ENCODE measurements around the gene HAUS3. TPM values are rescaled to one million over a fixed set of nuclear protein-coding genes. Genes with fewer than 3 reads are reported as not detected.

The HAUS3 gene
- total RNA-seq, 1 donor = 15.9 TPM

DNA sequence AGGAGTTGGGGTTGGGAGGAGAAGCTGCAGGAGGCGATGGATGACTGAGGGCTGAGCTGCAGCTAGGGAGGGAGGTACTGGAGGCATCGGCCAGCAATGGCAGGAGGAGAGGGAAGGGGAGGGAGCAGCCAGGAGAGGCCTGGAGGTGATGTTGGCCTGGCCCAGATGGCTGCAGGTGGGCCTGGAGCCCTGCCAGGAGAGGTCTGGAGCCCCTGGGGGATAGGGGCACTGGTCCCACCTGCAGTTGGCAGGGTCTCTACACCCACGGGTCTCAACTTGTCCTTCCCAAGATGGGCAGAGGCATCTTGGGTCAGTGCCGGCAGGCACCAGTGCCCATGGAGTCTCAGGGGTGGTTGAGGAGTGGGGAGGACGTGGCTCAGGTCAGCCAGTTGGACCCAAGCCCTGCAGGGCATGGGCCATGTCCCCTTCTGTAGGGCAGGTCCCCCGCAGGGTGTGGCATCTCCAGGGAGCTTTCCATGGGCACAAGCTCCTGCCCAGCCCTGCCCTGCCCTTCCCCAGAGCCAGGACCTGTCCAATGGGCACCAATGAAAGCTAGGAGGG, 22.6 kb upstream of the HAUS3 start:
- no peak for DNase-seq (ENCODE audit: low read depth in 2 of 3, low spot score in 2 of 3)

DNA sequence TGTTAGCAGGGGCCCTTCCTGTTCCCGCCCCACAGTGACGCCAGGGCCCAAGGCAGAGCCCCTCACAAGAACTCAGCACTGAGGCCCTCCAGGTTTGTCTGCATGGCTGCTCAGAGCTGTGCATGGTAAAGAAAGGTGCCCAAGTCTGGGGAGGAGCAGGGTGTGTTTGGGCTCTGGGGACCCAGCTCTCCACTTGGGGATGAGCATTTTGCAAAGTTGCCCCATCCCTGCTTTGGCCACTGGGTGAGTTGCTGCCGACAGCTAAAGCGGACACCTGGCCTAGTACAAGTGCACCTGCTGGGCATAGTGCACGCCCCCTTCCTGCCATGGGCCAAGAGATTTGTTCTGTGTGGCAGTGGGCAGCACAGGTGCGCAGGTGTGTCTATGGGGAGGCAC, 22.0 kb upstream of the HAUS3 start:
- no peak for DNase-seq (ENCODE audit: low read depth in 2 of 3, low spot score in 2 of 3)

DNA sequence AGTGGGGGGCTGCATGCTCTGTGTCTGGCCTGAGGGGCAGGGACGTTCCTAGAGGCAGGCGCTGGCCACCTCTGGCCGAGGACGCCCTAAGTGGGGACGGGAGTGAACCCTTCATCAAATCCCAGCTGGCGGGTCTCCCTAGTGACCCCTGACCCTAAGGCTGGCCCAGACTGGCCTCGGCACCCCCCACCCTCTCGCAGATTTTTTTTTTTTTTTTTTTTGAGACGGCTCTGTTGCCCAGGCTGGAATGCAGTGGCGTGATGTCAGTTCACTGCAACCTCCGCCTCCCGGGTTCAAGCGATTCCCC, 21.0 kb upstream of the HAUS3 start:
- DNase-seq (ENCODE audit: low read depth in 2 of 3, low spot score in 2 of 3) = no peak

DNA sequence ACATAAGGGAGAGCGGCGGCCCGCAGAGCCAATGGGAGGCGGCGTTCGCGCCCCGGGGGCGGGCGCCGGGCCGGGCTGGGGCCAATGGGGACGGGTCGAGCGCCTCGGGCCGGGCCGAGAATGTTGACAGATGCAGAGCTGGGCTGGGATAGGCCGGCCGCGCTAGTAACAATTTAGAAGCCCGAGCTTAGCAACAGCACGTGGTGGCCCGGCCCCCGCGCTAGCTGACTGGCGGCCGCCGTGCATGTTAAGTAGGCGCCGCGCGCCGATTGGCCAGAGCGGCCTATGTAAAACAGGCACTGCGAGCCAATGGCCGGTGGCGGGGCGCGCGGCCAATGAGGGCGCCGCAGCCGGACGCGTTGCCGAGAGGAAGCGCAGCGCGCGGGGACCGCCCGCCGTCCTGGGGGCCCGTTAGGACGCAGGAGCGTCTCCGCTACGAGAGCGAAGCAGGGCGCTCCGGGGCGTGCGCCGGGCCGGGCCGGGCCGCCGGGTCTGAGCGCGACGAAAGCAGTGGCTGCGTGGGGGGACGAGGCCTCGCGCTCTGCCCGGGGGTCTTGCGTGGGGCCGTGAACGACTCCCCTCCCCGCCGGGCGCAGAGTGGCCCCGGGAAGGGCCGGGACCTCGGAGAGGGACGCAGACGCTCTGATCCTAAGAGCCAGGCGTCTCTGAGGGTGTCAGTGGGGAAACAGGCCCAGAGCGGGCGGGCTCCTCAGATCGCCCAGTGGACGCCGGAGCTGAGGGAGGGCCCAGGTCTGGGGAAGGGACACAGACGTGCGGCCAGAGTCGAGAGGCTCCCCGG, 20.4 kb upstream of the HAUS3 start:
- DNase-seq (ENCODE audit: low read depth in 2 of 3, low spot score in 2 of 3) = peak; percentile 95 to 100 (median 99)

DNA sequence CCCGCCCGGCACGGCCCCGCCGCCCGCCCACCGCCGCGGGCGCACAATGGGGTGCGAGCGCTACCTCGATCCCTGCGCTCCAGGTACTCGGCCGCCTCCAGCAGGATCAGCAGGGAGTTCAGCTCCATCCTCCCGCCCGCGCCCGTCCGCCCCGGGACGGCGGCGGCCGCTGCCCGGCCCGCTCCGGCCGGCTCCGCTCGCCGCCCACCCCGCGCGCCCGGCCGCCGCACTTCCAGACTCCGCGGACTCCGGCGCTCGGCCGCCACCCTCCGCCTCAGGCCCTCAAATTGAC, 19.9 kb upstream of the HAUS3 start, which contains the start of gene MXD4:
Gene MXD4 (minus strand): TSS at position 257 of the 292 bp plus-strand sequence. CDS start 129 bp downstream, at position 128.
- no peak for DNase-seq (ENCODE audit: low read depth in 2 of 3, low spot score in 2 of 3)

DNA sequence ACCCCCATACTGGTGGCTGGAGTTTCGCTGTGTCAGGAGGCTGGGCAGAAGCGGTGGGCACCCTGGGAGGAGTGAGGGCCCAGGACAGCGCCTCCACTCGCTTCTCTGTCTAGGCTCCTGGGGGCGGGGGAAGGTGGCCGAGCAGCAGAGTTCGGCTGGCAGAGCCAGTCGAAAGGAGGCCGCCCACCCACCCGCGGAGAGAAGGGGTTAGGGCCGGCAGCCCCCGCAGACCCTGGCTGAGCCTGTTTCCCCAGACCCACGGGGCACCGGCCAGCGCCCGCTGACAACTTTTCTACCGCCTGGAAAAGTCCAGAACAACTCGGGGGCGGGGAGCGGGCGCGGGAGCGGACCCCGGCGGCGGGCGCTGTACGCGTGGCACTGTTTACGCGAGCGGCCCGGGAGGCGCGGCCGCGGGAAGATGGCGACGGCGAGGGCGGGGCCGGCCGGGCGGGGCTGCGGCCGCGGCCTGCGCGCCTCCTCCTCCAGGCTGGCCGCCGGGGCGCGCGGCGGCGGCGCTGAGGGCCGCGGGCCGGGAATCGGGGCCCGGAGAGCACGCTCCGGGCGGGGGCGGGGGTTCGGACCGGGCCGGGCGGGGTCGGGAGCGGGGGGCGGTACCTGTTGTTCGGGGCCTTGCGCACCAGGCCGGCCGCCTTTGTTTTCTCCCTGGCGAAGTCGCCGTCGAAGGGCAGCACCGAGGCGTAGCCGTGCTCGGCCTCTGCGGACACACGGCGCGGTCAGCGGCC, 19.4 kb upstream of the HAUS3 start:
- DNase-seq (ENCODE audit: low read depth in 2 of 3, low spot score in 2 of 3) = peak; percentile 32 to 54 (median 39)

DNA sequence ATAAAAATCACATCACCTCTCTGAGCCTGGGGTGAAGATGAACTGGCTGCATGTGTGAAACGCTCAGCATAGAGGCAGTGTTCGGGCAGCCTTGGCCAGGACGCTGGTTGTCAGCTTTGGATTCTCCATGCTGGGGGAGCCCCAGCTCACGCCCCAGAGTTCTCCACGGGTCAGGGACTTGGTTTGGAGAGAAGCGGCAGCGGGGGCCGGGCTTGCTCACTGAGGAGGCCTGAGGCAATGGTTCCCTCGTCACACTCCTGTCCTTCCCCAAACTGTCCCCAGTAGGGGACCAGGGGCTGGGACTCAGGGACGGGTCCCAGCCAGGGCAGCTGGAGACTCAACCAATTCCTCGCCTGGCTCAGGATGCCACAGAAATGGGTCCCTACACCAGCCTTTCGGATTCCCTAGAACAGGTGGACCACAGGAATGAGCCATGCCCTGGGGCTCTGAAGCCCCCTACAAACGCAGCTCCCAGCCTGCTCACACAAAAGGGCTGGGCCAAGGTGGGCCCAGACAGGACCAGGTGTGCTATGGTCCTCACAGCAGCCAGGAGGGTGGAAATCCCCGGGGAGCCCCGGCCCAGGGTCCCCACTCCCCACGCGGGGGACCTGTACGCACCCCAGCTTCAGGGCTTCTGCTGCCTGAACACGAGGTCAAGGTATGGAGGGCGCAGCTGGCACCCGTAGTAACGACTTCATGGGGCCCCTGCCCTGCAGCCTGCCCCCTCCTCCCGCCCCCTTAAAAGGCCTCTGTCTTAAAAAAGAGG, 18.6 kb upstream of the HAUS3 start:
- DNase-seq (ENCODE audit: low read depth in 2 of 3, low spot score in 2 of 3) = no peak

DNA sequence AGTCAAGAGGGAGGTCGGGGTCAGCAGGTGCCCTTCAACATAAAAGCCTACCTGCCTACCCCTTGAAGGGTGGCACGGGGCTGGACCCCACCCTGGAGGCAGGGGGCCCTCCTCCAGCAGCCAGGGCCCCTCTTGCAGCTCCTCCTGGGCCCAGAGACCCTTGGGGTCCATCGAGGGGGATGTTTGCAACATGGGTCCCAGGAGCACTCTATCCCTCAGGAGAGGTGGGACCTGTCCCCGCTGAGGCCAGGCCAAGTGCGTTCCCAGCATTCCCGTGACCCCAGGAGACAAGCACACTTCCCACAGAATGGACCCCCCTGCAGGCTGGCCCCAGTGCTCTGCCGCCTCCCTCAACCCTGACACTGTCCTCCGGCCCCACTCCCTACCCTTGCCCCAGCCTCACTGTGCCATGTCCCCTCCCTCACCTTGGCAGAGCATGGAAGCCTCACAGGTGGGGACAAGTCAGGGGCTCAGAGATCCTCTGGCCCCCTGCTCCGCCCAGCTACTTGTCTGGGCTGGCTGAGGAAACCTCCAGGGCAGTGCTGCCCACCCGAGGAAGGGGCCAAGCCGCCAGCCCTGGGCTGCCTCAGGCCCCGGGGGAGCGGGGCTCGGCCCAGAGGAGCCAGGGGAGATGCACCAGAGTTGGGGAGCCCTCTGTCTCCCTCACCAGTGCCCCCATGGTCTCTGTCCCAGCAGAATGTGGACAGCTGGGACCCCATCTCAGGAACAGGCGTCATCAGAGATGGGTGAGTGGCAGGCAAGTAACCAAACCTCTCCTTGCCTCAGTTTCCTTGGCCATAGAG, 17.8 kb upstream of the HAUS3 start:
- no peak for DNase-seq (ENCODE audit: low read depth in 2 of 3, low spot score in 2 of 3)

DNA sequence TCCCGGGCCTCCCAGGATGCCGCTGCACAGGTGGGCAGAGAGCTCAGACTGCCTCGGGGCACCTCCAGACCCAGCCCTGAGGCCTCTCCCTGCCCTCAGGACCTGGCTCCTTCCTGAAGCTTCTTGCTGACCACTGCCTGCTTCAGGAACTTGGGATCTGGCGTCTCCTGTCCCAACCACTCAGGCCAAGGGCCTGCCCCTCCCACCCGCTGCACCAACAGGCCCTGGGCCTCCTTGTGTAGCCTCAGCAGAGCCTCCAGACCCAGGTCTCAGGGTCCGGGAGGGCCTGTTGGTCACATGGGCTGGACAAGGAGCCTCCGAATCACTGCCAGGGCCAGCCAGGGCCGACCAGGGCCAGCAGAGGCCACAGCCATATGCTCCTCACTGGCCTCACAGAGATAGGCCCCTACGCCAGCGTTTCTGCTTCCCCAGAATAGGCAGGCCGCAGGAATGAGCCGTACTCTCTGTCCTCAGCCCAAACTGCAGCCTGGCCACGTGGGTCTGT, 17.2 kb upstream of the HAUS3 start:
- DNase-seq (ENCODE audit: low read depth in 2 of 3, low spot score in 2 of 3) = no peak

DNA sequence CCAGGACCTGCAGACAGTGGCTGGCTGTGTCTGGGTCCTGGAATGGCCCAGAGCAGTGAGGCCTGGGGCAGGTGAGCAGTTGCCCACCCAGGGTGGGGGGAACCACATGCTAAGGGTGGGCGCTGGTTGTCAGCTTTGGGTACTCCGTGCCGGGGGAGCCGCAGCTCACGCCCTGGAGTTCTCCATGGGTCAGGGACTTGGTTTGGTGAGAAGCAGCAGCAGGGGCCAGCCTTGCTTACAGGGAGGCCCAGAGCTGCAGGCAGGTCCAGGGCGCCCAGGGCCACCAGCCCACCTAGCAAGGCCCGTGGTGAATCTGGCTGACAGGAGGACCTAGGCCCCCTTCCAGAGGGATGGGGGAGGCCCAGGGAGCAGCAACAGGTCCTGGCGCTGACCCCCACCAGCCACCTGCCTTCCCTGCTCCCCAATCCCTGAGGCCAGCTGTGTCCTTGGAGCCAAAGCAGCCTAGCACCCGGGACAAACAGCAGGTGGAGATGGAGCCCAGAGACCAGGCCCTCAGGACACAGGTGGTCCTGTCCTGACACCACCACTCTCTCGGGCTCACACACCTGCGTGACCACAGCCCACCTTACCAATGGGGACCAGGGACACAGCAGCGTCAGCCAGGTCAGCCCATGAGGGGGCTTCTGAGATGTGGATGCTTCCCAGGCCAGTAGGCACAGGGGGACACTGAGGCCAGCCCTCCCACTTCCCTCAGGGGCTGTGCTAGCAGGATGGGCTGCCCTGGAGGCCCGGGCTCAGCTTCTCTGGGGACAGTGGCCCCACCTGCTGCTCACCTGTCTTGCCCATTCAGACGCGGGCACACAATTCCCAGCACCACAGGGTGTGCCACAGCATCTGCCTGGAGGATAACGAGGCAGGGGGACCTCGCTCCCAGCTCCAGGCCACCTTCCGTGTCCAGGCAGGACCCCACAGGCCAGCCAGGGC, 16.4 kb upstream of the HAUS3 start:
- no peak for DNase-seq (ENCODE audit: low read depth in 2 of 3, low spot score in 2 of 3)

DNA sequence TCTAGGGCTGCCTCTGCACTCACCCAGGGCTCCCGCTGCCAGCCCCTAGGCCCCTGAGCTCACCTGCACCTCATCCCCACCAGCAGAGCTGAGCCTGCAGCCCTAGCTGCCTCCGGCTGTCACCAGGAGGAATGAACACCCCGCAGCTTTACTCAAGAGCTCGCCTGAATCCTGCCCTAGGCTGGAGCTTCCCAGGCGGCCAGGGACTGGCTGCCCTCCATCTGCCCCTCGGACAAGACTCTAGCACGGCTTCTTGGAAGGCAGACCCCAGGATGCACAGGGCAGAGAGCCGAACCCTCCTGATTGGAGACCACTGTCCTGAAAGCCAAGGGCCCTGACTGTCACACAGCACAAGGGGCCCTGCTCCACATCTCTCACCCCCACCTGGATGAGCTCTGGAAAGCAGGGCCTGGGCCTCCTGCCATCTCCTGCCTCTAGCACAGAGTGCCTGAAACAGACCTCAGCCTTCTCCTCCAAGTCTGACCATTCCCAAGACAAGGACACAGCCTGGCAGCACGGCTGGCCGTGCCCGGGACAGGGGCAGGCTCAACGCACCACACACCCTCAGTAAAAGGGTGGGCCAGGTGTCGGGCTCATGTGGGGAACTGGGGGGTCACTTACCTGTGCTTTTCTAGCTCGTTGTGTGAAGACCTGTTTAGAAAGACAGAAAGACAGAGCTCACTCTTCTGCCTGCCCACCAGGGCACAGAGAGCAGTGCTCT, 15.6 kb upstream of the HAUS3 start:
- no peak for DNase-seq (ENCODE audit: low read depth in 2 of 3, low spot score in 2 of 3)

DNA sequence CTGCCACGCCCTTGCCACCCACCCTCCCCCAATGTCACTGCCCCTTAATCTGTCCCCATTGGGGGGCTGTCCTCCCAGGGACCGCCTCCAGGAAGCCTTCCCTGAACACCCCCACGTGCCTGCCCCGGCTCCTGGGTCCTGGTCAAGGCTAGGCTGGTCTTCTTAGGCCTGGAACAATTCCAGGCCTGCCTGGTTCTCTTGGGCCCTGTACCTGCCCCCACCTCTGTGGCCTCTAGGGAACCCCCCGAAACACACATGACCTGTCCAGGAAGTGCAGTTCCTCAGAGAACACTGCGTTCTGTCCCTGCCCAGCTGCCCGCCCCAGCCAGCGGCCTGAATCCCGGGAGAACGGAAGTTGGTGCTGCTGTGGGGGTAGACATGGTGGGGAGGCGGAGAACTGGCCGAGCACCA, 14.9 kb upstream of the HAUS3 start:
- DNase-seq (ENCODE audit: low read depth in 2 of 3, low spot score in 2 of 3) = no peak

DNA sequence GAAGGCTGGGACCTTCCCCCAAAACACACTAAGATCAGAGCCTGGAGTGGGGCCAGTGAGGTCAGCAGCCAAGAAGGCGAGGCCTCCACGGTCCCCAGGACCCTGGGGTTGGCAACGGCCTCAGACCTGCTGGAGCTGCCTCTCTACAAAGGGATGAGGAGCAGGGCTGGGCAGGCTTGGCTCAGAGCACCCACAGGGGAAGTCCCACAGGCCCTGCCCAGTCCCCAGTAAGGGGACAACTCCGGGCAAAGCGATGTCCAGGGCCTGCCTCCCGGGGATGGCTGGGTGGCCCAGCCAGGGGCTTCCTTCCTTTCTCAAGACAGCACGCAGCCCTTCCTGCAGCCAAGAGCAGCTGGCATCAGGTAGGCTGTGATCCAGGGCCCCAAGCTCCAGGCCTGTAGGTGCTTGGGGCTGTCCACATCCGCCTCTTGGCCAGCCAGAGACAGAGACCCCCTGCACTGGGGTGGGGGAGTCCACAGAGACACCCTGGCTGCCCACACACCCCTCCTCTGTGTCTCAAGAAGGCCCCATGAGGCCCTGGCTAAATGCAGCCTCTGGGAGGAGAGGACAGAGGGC, 14.3 kb upstream of the HAUS3 start:
- DNase-seq (ENCODE audit: low read depth in 2 of 3, low spot score in 2 of 3) = no peak

DNA sequence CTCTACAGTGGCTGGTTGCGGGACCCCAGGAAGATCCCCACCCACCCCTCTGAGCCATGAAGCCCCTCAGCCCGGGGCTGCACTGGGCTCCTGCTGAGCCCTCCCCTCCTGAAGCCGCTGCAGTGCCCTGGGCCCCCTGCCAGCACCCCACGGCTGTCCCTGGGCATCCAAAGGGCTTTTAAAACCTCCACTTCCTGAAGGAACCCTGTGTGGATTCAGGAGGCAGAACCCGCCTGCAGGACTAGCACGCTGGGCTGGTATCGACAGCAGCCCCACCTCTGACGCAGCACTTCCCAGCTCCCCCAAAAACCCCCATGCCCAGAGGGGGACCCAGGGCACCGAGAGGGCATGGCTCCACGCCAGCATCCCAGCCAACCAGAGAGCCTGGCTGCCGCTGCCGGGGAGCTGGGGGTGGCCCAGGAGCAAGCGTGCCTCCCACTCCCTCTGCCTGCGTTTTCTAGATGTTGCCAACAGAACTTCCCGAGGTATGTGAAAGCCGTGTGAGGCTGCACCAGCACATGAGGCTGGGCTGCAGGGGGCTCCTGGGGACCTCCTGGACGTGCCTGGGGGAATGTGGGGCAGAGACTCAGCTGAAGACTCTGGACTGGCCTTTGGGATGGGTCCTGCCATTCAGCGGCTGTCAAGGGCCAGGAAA, 13.7 kb upstream of the HAUS3 start:
- no peak for DNase-seq (ENCODE audit: low read depth in 2 of 3, low spot score in 2 of 3)

DNA sequence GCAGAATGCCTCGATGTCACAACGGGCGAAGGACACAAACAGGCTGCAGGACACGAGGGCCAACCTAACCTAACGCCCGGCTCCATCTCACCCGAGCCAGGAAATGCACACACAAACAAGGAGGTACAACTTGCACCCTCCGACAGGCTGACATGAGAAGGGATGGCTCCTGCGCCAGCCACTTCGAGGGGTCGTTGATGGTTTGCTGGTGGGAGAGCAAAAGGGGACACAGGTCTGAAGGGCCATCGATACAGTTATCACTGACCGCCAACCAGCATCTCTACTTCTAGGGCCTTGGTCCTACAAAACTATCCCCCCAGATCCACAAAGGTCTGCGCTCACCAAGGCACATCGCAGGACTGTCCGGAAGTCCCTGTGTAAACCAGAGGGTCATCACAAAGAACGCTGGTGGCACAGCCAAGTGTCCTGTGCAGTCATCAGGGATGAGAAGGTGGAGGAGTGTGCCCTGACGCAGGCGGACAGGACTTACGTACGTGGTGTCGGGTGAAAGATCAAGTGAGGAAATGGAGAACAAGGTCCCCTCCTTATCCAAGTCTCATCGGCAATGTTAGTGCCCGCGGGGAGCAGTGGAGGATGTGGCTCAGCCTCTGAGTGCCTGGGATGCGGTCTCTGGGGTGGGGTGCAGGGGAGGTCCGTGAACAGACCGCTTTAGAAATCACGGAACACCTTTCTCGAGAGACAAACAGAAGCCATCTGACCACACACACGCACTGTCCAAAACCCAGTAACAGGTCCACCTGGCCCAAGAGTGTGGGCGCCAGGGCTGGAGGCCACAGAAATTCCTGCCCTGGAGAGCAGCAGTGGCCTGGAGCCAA, 13.0 kb upstream of the HAUS3 start:
- no peak for DNase-seq (ENCODE audit: low read depth in 2 of 3, low spot score in 2 of 3)

DNA sequence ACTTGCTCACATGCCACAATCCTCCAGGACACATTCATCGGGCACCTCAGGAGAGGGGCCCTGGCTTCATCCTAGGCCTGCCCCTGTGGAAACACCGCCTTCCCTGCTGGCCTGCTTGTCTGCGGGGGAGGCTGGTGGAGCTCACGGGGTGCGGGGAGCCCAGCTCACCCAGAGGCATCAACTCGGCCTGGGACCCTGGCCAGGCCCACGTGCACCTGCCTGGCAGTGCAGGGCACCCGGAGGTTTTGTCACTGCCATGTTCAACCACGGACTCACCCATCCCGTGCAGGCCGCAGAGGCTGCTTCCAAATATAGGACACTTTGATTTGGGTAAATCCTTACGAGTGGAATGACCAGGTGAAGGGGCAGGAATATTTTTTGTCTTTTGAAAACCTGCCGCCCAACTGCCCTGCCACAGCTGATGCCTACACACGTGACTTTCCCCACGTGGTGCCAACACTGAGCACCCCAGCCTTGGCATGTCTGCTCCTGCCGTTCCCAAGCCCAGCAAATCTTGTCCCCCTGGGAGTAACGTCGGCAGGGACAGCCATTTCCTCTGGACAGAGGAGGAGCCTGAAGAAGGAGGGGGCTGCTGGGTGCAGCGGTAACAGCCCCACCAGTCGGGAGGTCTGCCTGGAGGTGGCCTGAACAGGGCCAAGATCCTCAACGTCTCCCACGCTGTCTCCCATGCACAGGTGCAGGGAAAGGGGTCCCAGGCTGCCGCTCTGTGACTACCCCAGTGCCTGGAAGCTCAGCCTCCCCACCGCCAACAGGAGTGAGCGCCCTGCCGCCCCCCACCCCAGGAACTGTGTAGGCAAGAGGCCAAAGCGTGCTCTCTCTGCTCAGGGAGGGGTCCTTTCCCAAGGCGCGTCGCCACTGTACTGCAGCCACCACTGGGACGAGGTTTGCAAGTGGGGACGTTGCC, 11.5 kb upstream of the HAUS3 start:
- DNase-seq (ENCODE audit: low read depth in 2 of 3, low spot score in 2 of 3) = no peak
